Small intestine (tissue), 7 donors: ENCODE measurements around the gene TMEM191C. TPM values are rescaled to one million over a fixed set of nuclear protein-coding genes. Genes with fewer than 3 reads are reported as not detected.
"Not testable (repeated sequence)": the region's sequence is repeated elsewhere in the genome, so short reads cannot be mapped to it uniquely, and the experiment has no call there.

Experiments
- DNase-seq, 2 donors: peaks; one replicate each; pipeline versions ENCODE4 v3.0.0 to v3.0.0-alpha.2; 2013
- FAIRE-seq: peaks from 2 replicates; lab custom pipeline; 2012; peaks lifted over from hg19 to GRCh38; lab: Jason Lieb, UNC
- H3K27ac ChIP-seq, 3 donors: one replicate each; pipeline ENCODE4 v1.5.1; 2013; ENCODE audit warnings: low read length in 2 of 3, mild to moderate bottlenecking in 2 of 3, control low read depth in 1 of 3, inconsistent platforms in 1 of 3, low read depth in 1 of 3, moderate library complexity in 1 of 3
- H3K27me3 ChIP-seq, 3 donors: one replicate each; pipeline ENCODE4 v1.6.1; 2013; ENCODE audit warnings: low read length in 3 of 3, inconsistent platforms in 1 of 3; ENCODE audit not compliant: control insufficient read depth in 3 of 3, insufficient read depth in 3 of 3
- H3K36me3 ChIP-seq, 3 donors: one replicate each; pipeline ENCODE4 v1.6.1; 2013; ENCODE audit warnings: low read length in 3 of 3, inconsistent platforms in 1 of 3, low read depth in 1 of 3, mild to moderate bottlenecking in 1 of 3, moderate library complexity in 1 of 3; ENCODE audit not compliant: control insufficient read depth in 3 of 3, insufficient read depth in 2 of 3
- H3K4me1 ChIP-seq, 3 donors: one replicate each; pipeline ENCODE4 v1.6.1; 2013; ENCODE audit warnings: low read length in 2 of 3, inconsistent platforms in 1 of 3, low read depth in 1 of 3, mild to moderate bottlenecking in 1 of 3, moderate library complexity in 1 of 3; ENCODE audit not compliant: control insufficient read depth in 3 of 3, insufficient read depth in 2 of 3
- H3K4me3 ChIP-seq, 3 donors: one replicate each; pipeline ENCODE4 v1.5.1; 2013; ENCODE audit warnings: low read length in 3 of 3, control low read depth in 1 of 3, inconsistent platforms in 1 of 3, low read depth in 1 of 3, mild to moderate bottlenecking in 1 of 3, moderate library complexity in 1 of 3
- H3K9me3 ChIP-seq, 2 donors: one replicate each; pipeline ENCODE4 v1.6.1; 2013; ENCODE audit warnings: low read depth in 1 of 2, low read length in 1 of 2; ENCODE audit not compliant: control insufficient read depth in 2 of 2, insufficient read depth in 1 of 2
- WGBS, 3 donors: extraction: QIAGEN DNeasy Blood & Tissue Kit; methylation state at CpG; one replicate each; pipeline ENCODE4 v1.1.7; 2013; 5-methylcytosine and 5-hydroxymethylcytosine counted together
- polyA plus RNA-seq, 4 donors: library from polyadenylated mRNA; stranded (reverse) in 3 of 4; unstranded in 1 of 4; fragments of 200-250 nt in 3 of 4; fragments of 120-200 nt in 1 of 4; gene quantifications; one replicate each; pipeline versions ENCODE4 v1.2.1 to v1.2.3, GENCODE V29; 2013
- donor health status: healthy with polysubstance abuse.
- donor health status: control.
- donor health status: control.
- donor health status: Bipolar disorder and iron deficiency.
- donor health status: healthy.

Gene TMEM191C
- polyA plus RNA-seq, 4 donors, result 2.0 to 6.0 (median 4.4) TPM

- H3K4me1 ChIP-seq, result no peaks in the 10 kb centered on the region
- no peak overlapping the region for H3K27ac ChIP-seq
- DNase-seq (no peak), FAIRE-seq (no peak)
- H3K4me3 ChIP-seq, result no peak overlapping the region
- no peaks in the 10 kb centered on the region for H3K9me3 ChIP-seq
- no peaks in the 10 kb centered on the region for H3K27me3 ChIP-seq
- 92% methylated on average over 23 of the region's 23 CpGs for WGBS, 3 donors
- peaks cover 0 to 66% (median 5%) of the 10 kb centered on the region in 3 donors for H3K36me3 ChIP-seq
Measured at GRCh38 chr22:21449531-21450319, 17.5 kb upstream of the TMEM191C start.

- Histone ChIP-seq H3K27me3 (no peaks in the 10 kb centered on the region), H3K9me3 (no peaks in the 10 kb centered on the region), H3K4me1 (no peaks in the 10 kb centered on the region), H3K36me3 (peaks cover 0 to 64% (median 3%) of the 10 kb centered on the region in 3 donors), H3K4me3 (no peak overlapping the region), H3K27ac (no peak overlapping the region)
- no peak for DNase-seq
- no peak for FAIRE-seq
- WGBS, 3 donors, result 79 to 85% (median 85%) methylated on average over 16 to 19 of the region's 19 CpGs
Measured at GRCh38 chr22:21450320-21450831, 16.8 kb upstream of the TMEM191C start.

DNA sequence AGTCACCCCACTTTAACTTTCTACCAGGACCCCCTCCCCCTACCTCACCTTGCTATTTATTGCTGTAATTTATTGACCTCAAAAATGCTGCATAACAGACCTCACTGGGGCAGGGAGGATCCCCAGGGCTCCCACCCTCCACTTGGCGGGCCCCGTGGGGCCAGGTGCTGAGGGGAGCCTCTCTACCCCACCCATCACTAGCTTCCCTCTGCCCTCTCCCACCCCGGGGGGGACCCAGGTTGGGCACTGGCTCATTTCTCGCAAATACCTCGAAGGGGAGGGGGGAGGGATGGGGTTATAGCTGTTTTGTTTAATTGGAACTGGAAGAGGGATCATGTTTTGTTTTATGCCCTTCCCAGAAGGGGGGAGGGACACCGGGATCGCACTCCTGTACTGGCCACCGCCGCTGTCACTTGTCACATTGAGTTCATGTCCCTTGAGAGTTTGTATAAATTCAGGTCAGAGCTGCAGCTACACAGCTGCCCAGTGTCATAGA is 16.3 kb upstream of the TMEM191C start:
- DNase-seq, result no peak
- 55 to 72% (median 71%) methylated on average over 9 of the region's 9 CpGs for WGBS, 3 donors
- Histone ChIP-seq H3K4me1 (no peaks in the 10 kb centered on the region), H3K27ac (no peak overlapping the region), H3K27me3 (no peaks in the 10 kb centered on the region), H3K9me3 (no peaks in the 10 kb centered on the region), H3K36me3 (peaks cover 0 to 64% (median 0%) of the 10 kb centered on the region in 3 donors), H3K4me3 (no peak overlapping the region)
- no peak for FAIRE-seq

- no peak overlapping the region for H3K4me3 ChIP-seq
- peaks cover 0 to 55% (median 0%) of the 10 kb centered on the region in 3 donors for H3K36me3 ChIP-seq
- DNase-seq, result no peak
- H3K27me3 ChIP-seq, result no peaks in the 10 kb centered on the region
- no peaks in the 10 kb centered on the region for H3K9me3 ChIP-seq
- 62 to 75% (median 74%) methylated on average over 7 of the region's 7 CpGs for WGBS, 3 donors
- FAIRE-seq, result no peak
- H3K27ac ChIP-seq, result no peak overlapping the region
- H3K4me1 ChIP-seq, result no peaks in the 10 kb centered on the region
Measured at GRCh38 chr22:21451545-21452520, 15.4 kb upstream of the TMEM191C start.

DNA sequence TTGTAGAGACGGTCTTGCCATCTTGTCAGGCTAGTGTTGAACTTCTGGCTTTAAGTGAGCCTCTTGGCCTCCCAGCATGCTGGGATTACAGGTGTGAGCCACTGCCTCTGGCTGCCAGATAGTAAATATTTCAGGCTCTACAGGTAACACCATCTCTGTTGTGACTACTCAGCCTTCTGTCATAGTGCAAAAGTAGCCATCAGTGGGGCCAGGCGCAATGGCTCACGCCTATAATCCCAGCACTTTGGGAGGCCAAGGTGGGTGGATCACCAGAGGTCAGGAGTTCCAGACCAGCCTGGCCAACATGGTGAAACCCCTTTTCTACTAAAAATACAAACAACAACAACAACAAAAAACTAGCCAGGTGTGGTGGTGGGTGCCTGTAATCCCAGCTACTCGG is 14.5 kb upstream of the TMEM191C start:
- H3K36me3 ChIP-seq, result peaks cover 0 to 46% (median 0%) of the 10 kb centered on the region in 3 donors
- not testable (repeated sequence) for FAIRE-seq, H3K9me3 ChIP-seq, DNase-seq, H3K4me3 ChIP-seq, H3K4me1 ChIP-seq, H3K27ac ChIP-seq, H3K27me3 ChIP-seq
- 93% methylated on average over 4 of the region's 4 CpGs for WGBS, 3 donors

DNA sequence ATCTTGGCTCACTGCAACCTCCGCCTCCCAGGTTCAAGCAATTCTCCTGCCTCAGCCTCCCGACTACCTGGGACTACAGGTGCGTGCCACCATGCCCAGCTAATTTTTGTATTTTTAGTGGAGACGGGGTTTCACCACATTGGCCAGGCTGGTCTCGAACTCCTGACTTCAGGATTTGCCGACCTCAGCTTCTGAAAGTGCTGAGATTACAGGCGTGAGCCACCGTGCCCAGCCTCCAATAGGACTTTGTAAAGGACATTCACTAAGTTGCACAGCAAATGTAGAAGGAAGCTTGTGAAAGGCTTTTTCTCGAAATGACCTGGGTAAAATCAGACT is 12.2 kb upstream of the TMEM191C start:
- not testable (repeated sequence) for FAIRE-seq, H3K9me3 ChIP-seq, H3K4me1 ChIP-seq, H3K27me3 ChIP-seq, H3K27ac ChIP-seq, DNase-seq, H3K4me3 ChIP-seq
- peaks cover 0 to 25% (median 0%) of the 10 kb centered on the region in 3 donors for H3K36me3 ChIP-seq
- 89 to 93% (median 91%) methylated on average over 9 of the region's 9 CpGs for WGBS, 3 donors

- Histone ChIP-seq H3K36me3 (peaks cover 0 to 20% (median 0%) of the 10 kb centered on the region in 3 donors), H3K27me3 (no peaks in the 10 kb centered on the region), H3K9me3 (no peaks in the 10 kb centered on the region), H3K4me3 (no peak overlapping the region), H3K27ac (no peak overlapping the region), H3K4me1 (no peaks in the 10 kb centered on the region)
- FAIRE-seq (no peak), DNase-seq (no peak)
- WGBS, 3 donors, result 91 to 97% (median 96%) methylated on average over 19 of the region's 19 CpGs
Measured at GRCh38 chr22:21455334-21456089, 11.7 kb upstream of the TMEM191C start.
